CD4-positive, alpha-beta T cell (primary cell): ENCODE data around the gene DNAJB6. TPM values are rescaled to one million over a fixed set of nuclear protein-coding genes. Genes with fewer than 3 reads are reported as not detected.
"Not testable (repeated sequence)": the region's sequence is repeated elsewhere in the genome, so short reads cannot be mapped to it uniquely, and the experiment has no call there.

Experiments used
- ATAC-seq: fragments of 200-7000 bp; cut with Tn5 transposase; one replicate; pipeline ENCODE4 v1.10.0; 2022; ENCODE audit warnings: mild to moderate bottlenecking; ENCODE audit not compliant: poor library complexity
- CTCF ChIA-PET: fragments of 350-600 bp; sonication (Branson Sonifier 250); formaldehyde crosslinking; loops from one replicate; lab custom pipeline; 2021; ENCODE audit warnings: antibody characterized with exemption, inconsistent platforms; lab: Charles Lee
- POLR2A ChIA-PET: fragments of 350-600 bp; sonication (Branson Sonifier 250); formaldehyde crosslinking; loops from one replicate; lab custom pipeline; 2021; ENCODE audit warnings: antibody characterized with exemption, inconsistent platforms; lab: Charles Lee
- DNase-seq, 14 experiments: peaks; one replicate each; pipeline ENCODE4 v3.0.0-alpha.2; 2013 to 2020; ENCODE audit warnings: mixed read lengths in 2 of 14
- H3K27ac ChIP-seq, 2 donors: one replicate each; pipeline versions ENCODE4 v1.5.1 to v1.7.0; 2013; ENCODE audit warnings: low read length in 2 of 2, low read depth in 1 of 2, mild to moderate bottlenecking in 1 of 2
- H3K27me3 ChIP-seq, 2 experiments: 1 replicate in 1 of 2; 2 replicates in 1 of 2; pipeline versions ENCODE4 v1.6.1 to v1.7.0; 2013; ENCODE audit warnings: low read length in 2 of 2, control low read depth in 1 of 2, mild to moderate bottlenecking in 1 of 2, moderate library complexity in 1 of 2; ENCODE audit not compliant: insufficient read depth in 2 of 2, control insufficient read depth in 1 of 2
- H3K36me3 ChIP-seq: one replicate; pipeline ENCODE4 v1.6.1; 2013; ENCODE audit warnings: low read length, control low read depth; ENCODE audit not compliant: insufficient read depth
- H3K4me1 ChIP-seq: one replicate; pipeline ENCODE4 v1.6.1; 2013; ENCODE audit warnings: low read length, control low read depth; ENCODE audit not compliant: insufficient read depth
- H3K4me3 ChIP-seq: one replicate; pipeline ENCODE4 v1.5.1; 2013; ENCODE audit warnings: mild to moderate bottlenecking, low read length, moderate library complexity
- H3K9me3 ChIP-seq, 2 experiments: 1 replicate in 1 of 2; 2 replicates in 1 of 2; pipeline versions ENCODE4 v1.6.1 to v1.7.0; 2013; ENCODE audit warnings: low read length in 2 of 2, mild to moderate bottlenecking in 2 of 2, control low read depth in 1 of 2, moderate library complexity in 1 of 2; ENCODE audit not compliant: control insufficient read depth in 1 of 2, insufficient read depth in 1 of 2
- H3K27ac Mint-ChIP-seq: one replicate; pipeline ENCODE4 v1.8.0; 2020; ENCODE audit warnings: mixed read lengths
- H3K27me3 Mint-ChIP-seq: one replicate; pipeline ENCODE4 v1.8.0; 2021; ENCODE audit warnings: mixed read lengths
- H3K36me3 Mint-ChIP-seq: one replicate; pipeline ENCODE4 v1.8.0; 2021; ENCODE audit warnings: low read depth, mixed read lengths
- H3K4me1 Mint-ChIP-seq: one replicate; pipeline ENCODE4 v1.8.0; 2021; ENCODE audit warnings: low read depth, mixed read lengths
- H3K4me3 Mint-ChIP-seq: one replicate; pipeline ENCODE4 v1.8.0; 2020; ENCODE audit warnings: mild to moderate bottlenecking, mixed read lengths
- H3K9me3 Mint-ChIP-seq: one replicate; pipeline ENCODE4 v1.8.0; 2020; ENCODE audit warnings: mixed read lengths
- intact Hi-C, 2 experiments: fragments of 100-400 bp; cut with DNase I in 1 of 2; cut with micrococcal nuclease in 1 of 2; formaldehyde crosslinking; loops; one replicate each; pipeline versions ENCODE4 v1.15.1 to v1.9.0; 2023 to 2025; cut with DNase I, micrococcal nuclease
- total RNA-seq, 174 experiments: library from RNA in 2 of 174; stranded (reverse) in 2 of 174; gene quantifications; one replicate each; pipeline ENCODE4 v1.2.3 and lab custom pipeline; 2021 to 2026
- TF ChIP-seq, protein P1 (sequence below): fragments of 200-600 bp; IDR thresholded peaks from one replicate; pipeline ENCODE4 v1.8.0; 2022; ENCODE audit warnings: antibody characterized with exemption, mild to moderate bottlenecking

Gene DNAJB6
- total RNA-seq, 2 experiments from 2014 or later: 232 to 242 TPM

DNA sequence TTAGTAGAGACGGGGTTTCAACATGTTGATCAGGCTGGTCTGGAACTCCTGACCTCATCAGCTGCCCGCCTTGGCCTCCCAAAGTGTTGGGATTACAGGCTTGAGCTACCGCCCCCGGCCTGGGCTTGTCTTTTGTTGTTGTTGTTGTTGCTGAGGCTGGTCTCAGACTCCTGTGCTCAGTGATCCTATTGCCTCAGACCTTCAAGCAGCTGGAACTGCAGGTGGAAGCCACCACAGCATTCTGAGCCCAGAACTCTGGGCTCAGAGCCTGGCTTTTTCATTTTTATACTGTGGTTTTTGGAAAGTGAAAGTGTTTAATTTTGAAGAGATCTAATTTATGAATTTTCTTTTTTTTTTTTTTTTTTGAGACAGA, 16.2 kb upstream of the DNAJB6 start:
- TF ChIP-seq, protein P1, sequence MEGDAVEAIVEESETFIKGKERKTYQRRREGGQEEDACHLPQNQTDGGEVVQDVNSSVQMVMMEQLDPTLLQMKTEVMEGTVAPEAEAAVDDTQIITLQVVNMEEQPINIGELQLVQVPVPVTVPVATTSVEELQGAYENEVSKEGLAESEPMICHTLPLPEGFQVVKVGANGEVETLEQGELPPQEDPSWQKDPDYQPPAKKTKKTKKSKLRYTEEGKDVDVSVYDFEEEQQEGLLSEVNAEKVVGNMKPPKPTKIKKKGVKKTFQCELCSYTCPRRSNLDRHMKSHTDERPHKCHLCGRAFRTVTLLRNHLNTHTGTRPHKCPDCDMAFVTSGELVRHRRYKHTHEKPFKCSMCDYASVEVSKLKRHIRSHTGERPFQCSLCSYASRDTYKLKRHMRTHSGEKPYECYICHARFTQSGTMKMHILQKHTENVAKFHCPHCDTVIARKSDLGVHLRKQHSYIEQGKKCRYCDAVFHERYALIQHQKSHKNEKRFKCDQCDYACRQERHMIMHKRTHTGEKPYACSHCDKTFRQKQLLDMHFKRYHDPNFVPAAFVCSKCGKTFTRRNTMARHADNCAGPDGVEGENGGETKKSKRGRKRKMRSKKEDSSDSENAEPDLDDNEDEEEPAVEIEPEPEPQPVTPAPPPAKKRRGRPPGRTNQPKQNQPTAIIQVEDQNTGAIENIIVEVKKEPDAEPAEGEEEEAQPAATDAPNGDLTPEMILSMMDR: no peak
- no peak for ATAC-seq

DNA sequence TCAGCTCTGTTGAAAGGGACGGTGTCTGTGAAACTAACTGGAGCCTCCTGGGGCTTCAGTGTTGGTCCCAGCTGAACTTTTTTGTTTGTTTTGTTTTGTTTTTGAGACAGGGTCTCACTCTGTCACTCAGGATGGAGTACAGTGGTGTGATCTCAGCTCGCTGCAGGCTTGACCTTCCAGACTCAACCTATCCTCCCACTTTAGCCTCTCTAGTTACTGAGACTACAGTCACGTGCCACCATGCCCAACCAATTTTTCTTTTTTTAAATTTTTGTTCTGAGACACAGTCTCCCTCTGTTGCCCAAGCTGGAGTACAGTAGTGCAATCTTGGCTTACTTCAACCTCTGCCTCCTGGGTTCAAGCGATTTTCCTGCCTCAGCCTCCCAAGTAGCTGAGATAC, 13.4 kb upstream of the DNAJB6 start:
- Mint-ChIP-seq H3K4me1 (no peaks in the 10 kb centered on the region), H3K27ac (no peak overlapping the region), H3K27me3 (no peaks in the 10 kb centered on the region), H3K4me3 (no peak overlapping the region), H3K36me3 (no peaks in the 10 kb centered on the region), H3K9me3 (no peaks in the 10 kb centered on the region)
- Histone ChIP-seq H3K36me3 (no peaks in the 10 kb centered on the region), H3K9me3 (no peaks in the 10 kb centered on the region), H3K27me3 (no peaks in the 10 kb centered on the region), H3K4me1 (no peaks in the 10 kb centered on the region), H3K27ac (no peak overlapping the region), H3K4me3 (no peak overlapping the region)
- intact Hi-C loops: no loop called here
- TF ChIP-seq, protein P1: no peak
- POLR2A ChIA-PET: no interaction called here
- CTCF ChIA-PET: no interaction called here
- ATAC-seq: no peak
- DNase-seq: no peak

More for the DNA sequence above, 16.2 kb upstream of the DNAJB6 start:
- POLR2A ChIA-PET: interaction anchor here (1.1 kb wide), 1 partner anchor 18 kb away, joined by 3 read pairs; no protein-coding TSS in a partner anchor
- DNase-seq: no peak
- Histone ChIP-seq H3K27ac (no peak overlapping the region), H3K9me3 (no peaks in the 10 kb centered on the region), H3K4me1 (no peaks in the 10 kb centered on the region), H3K36me3 (no peaks in the 10 kb centered on the region), H3K27me3 (no peaks in the 10 kb centered on the region), H3K4me3 (no peak overlapping the region)
- H3K36me3 Mint-ChIP-seq: no peaks in the 10 kb centered on the region
- intact Hi-C loops: no loop called here
- H3K27ac Mint-ChIP-seq: no peak overlapping the region
- no peaks in the 10 kb centered on the region for H3K9me3 Mint-ChIP-seq
- no peaks in the 10 kb centered on the region for H3K4me1 Mint-ChIP-seq
- no peaks in the 10 kb centered on the region for H3K27me3 Mint-ChIP-seq
- CTCF ChIA-PET: no interaction called here
- H3K4me3 Mint-ChIP-seq: no peak overlapping the region

DNA sequence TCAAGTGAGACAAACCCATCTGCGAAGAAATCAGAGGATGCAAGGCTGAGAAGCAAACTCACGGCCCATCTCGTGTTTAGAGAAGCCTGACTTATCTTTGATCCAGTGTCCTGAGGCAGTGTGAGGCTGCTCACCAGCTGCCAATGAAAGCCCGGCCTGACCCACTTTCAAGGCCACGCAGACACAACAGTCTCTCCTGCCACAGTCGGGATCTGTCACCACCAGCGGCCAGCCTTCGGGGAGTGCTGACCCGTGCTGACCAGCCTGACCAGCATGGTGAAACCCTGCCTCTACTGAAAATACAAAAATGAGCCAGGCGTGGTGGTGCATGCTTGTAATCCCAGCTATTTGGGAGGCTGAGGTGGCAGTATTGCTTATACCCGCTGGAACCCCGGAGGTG, 7.4 kb upstream of the DNAJB6 start:
- H3K36me3 Mint-ChIP-seq: no peaks in the 10 kb centered on the region
- no peak overlapping the region for H3K4me3 Mint-ChIP-seq
- H3K9me3 Mint-ChIP-seq: no peaks in the 10 kb centered on the region
- no peaks in the 10 kb centered on the region for H3K4me1 Mint-ChIP-seq
- peaks cover 0 to 3% of the 10 kb centered on the region in 2 experiments for H3K27me3 ChIP-seq
- no peaks in the 10 kb centered on the region for H3K27me3 Mint-ChIP-seq
- ChIA-PET POLR2A (no interaction called here), CTCF (no interaction called here)
- DNase-seq (no peak), ATAC-seq (no peak)
- H3K4me3 ChIP-seq: no peak overlapping the region
- H3K27ac Mint-ChIP-seq: no peak overlapping the region
- H3K27ac ChIP-seq: no peak overlapping the region
- intact Hi-C loops: no loop called here
- TF ChIP-seq, protein P1: no peak
- H3K4me1 ChIP-seq: no peaks in the 10 kb centered on the region
- H3K9me3 ChIP-seq: no peaks in the 10 kb centered on the region
- no peaks in the 10 kb centered on the region for H3K36me3 ChIP-seq

DNA sequence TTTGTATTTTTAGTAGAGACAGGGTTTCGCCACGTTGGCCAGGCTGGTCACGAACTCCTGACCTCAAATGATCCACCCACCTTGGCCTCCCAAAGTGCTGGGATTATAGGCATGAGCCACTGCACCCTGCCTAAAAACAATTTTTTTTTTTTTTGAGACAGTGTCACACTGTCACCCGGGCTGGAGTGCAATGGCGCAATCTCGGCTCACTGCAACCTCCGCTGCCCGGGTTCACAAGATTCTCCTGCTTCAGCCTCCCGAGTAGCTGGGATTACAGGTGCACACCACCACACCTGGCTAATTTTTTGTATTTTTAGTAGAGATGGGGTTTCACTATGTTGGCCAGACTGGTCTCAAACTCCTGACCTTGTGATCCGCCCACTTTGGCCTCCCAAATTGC, 6.2 kb upstream of the DNAJB6 start:
- H3K36me3 Mint-ChIP-seq, H3K9me3 Mint-ChIP-seq, H3K4me3 ChIP-seq, H3K36me3 ChIP-seq, DNase-seq, H3K9me3 ChIP-seq, H3K4me3 Mint-ChIP-seq, H3K27ac Mint-ChIP-seq, CTCF ChIA-PET, H3K4me1 ChIP-seq, H3K27me3 ChIP-seq, ATAC-seq, H3K27me3 Mint-ChIP-seq, POLR2A ChIA-PET, H3K27ac ChIP-seq, H3K4me1 Mint-ChIP-seq, intact Hi-C loops: not testable (repeated sequence)

DNA sequence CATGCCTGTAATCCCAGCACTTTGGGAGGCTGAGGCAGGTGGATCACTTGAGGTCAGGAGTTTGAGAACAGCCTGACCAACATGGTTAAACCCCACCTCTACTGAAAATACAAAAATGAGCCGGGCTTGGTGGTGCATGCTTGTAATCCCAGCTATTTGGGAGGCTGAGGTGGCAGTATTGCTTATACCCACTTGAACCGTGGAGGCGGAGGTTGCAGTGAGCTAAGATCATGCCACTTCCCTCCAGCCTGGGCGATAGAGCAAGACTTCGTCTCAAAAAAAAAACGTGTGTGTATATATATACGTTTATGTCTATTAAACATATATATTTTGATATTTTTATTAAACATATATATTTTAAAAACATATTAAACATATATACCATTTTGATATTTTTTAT, 5.8 kb upstream of the DNAJB6 start:
- intact Hi-C loops, H3K27ac Mint-ChIP-seq: not testable (repeated sequence)

More for the DNA sequence above, 5.8 kb upstream of the DNAJB6 start:
- H3K36me3 Mint-ChIP-seq, H3K4me3 ChIP-seq, H3K4me1 Mint-ChIP-seq, ATAC-seq, H3K4me1 ChIP-seq, DNase-seq, H3K36me3 ChIP-seq, H3K27me3 ChIP-seq, H3K27me3 Mint-ChIP-seq, H3K9me3 ChIP-seq, H3K9me3 Mint-ChIP-seq, H3K27ac ChIP-seq, CTCF ChIA-PET, POLR2A ChIA-PET, H3K4me3 Mint-ChIP-seq: not testable (repeated sequence)
